ENCODE measurements around the gene PAPLN.

The PAPLN gene

GRCh38 chr14:73236752-73237218 is 521 bp upstream of the PAPLN start:
- TF ChIP-seq CTCF (conservative IDR thresholded peaks at IDR 0.05; ENCODE audit: low read length) (no peak), EZH2phosphoT487 (IDR thresholded peaks at IDR 0.05; ENCODE audit: borderline replicate concordance) (no peak)
- H3K4me2 ChIP-seq (ENCODE audit: low read depth, low read length, poor library complexity, severe bottlenecking): no peak overlapping the region
- no peaks in the 10 kb centered on the region for H3K79me2 ChIP-seq (ENCODE audit: insufficient read depth, low read length)
- no peaks in the 10 kb centered on the region for H3K9me3 ChIP-seq (ENCODE audit: insufficient read depth, low read depth, low read length)
- peaks cover 10% of the 10 kb centered on the region for H3K4me1 ChIP-seq (ENCODE audit: insufficient read depth, low read length, poor library complexity, severe bottlenecking)
- H3K9me2 ChIP-seq (replicated peaks; ENCODE audit: low read depth, low read length): no peaks in the 10 kb centered on the region
- no peaks in the 10 kb centered on the region for H3F3A ChIP-seq (ENCODE audit: low read depth)
- no peaks in the 10 kb centered on the region for H3K27me3 ChIP-seq (ENCODE audit: insufficient read depth, low read length, poor library complexity, severe bottlenecking)
- H3K36me3 ChIP-seq (ENCODE audit: insufficient read depth, low read length): no peaks in the 10 kb centered on the region
- H4K20me1 ChIP-seq (ENCODE audit: insufficient read depth, low read length, poor library complexity, severe bottlenecking): no peaks in the 10 kb centered on the region
- no peak overlapping the region for H3K4me3 ChIP-seq (ENCODE audit: low read length, poor library complexity, severe bottlenecking)
- no peak overlapping the region for H3K9ac ChIP-seq (ENCODE audit: low read depth, low read length, poor library complexity, severe bottlenecking)
- no peak overlapping the region for H2AFZ ChIP-seq (ENCODE audit: low read length)

GRCh38 chr14:73237786-73238423 is 599 bp downstream of the PAPLN start:
- Histone ChIP-seq H3K79me2 (ENCODE audit: insufficient read depth, low read length) (no peaks in the 10 kb centered on the region), H3K36me3 (ENCODE audit: insufficient read depth, low read length) (no peaks in the 10 kb centered on the region), H2AFZ (ENCODE audit: low read length) (no peak overlapping the region), H3K4me2 (ENCODE audit: low read depth, low read length, poor library complexity, severe bottlenecking) (no peak overlapping the region), H3F3A (ENCODE audit: low read depth) (0 out of 2 replicates have a peak, but pooled peaks cover 3% of the 10 kb centered on the region), H3K9me3 (ENCODE audit: insufficient read depth, low read depth, low read length) (no peaks in the 10 kb centered on the region), H3K4me3 (ENCODE audit: low read length, poor library complexity, severe bottlenecking) (no peak overlapping the region), H3K27me3 (ENCODE audit: insufficient read depth, low read length, poor library complexity, severe bottlenecking) (no peaks in the 10 kb centered on the region), H3K9me2 (replicated peaks; ENCODE audit: low read depth, low read length) (no peaks in the 10 kb centered on the region), H4K20me1 (ENCODE audit: insufficient read depth, low read length, poor library complexity, severe bottlenecking) (no peaks in the 10 kb centered on the region), H3K9ac (ENCODE audit: low read depth, low read length, poor library complexity, severe bottlenecking) (no peak overlapping the region), H3K4me1 (ENCODE audit: insufficient read depth, low read length, poor library complexity, severe bottlenecking) (peaks cover 18% of the 10 kb centered on the region)
- TF ChIP-seq EZH2phosphoT487 (IDR thresholded peaks at IDR 0.05; ENCODE audit: borderline replicate concordance) (no peak), CTCF (conservative IDR thresholded peaks at IDR 0.05; ENCODE audit: low read length) (no peak)

DNA sequence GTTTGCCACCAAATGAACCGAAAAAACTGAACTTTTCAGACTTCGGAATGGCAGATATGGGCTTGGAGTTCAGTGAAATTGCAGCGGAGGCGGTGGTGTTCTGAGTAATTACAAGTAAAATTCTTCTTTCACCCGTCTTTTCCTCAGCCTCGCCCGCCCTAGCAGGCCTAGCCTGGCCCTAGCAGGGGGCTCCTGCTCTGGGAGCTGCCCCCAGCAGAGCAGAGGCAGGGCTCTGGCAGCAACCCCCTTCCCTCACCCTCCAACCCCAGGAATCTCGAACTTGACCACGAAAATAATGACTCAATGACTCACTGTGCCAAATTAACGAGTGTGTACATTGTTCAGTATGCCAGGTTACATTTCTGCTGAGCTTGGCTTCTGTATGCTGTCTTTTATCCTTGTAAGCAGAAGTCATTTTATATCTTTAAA is 1.1 kb downstream of the PAPLN start:
- H3K27me3 ChIP-seq (ENCODE audit: insufficient read depth, low read length, poor library complexity, severe bottlenecking): no peaks in the 10 kb centered on the region
- H3K9ac ChIP-seq (ENCODE audit: low read depth, low read length, poor library complexity, severe bottlenecking): no peak overlapping the region

More for the DNA sequence above, 1.1 kb downstream of the PAPLN start:
- Histone ChIP-seq H3K4me1 (ENCODE audit: insufficient read depth, low read length, poor library complexity, severe bottlenecking) (peaks cover 24% of the 10 kb centered on the region), H3K4me3 (ENCODE audit: low read length, poor library complexity, severe bottlenecking) (no peak overlapping the region), H3K4me2 (ENCODE audit: low read depth, low read length, poor library complexity, severe bottlenecking) (no peak overlapping the region), H2AFZ (ENCODE audit: low read length) (no peak overlapping the region), H3F3A (ENCODE audit: low read depth) (0 out of 2 replicates have a peak, but pooled peaks cover 3% of the 10 kb centered on the region), H3K36me3 (ENCODE audit: insufficient read depth, low read length) (no peaks in the 10 kb centered on the region), H3K79me2 (ENCODE audit: insufficient read depth, low read length) (no peaks in the 10 kb centered on the region), H3K9me3 (ENCODE audit: insufficient read depth, low read depth, low read length) (no peaks in the 10 kb centered on the region), H4K20me1 (ENCODE audit: insufficient read depth, low read length, poor library complexity, severe bottlenecking) (no peaks in the 10 kb centered on the region), H3K9me2 (replicated peaks; ENCODE audit: low read depth, low read length) (no peaks in the 10 kb centered on the region)
- TF ChIP-seq CTCF (conservative IDR thresholded peaks at IDR 0.05; ENCODE audit: low read length): no peak
- TF ChIP-seq EZH2phosphoT487 (IDR thresholded peaks at IDR 0.05; ENCODE audit: borderline replicate concordance): no peak
